ENCODE measurements around the gene CHST9. TPM values are rescaled to one million over a fixed set of nuclear protein-coding genes. Genes with fewer than 3 reads are reported as not detected.

The CHST9 gene
- total RNA-seq, 1 donor from 2014 or later, result 2.4 TPM

GRCh38 chr18:26908906-26909305 lies 276.2 kb downstream of the CHST9 start:
- TF ChIP-seq, protein P1, sequence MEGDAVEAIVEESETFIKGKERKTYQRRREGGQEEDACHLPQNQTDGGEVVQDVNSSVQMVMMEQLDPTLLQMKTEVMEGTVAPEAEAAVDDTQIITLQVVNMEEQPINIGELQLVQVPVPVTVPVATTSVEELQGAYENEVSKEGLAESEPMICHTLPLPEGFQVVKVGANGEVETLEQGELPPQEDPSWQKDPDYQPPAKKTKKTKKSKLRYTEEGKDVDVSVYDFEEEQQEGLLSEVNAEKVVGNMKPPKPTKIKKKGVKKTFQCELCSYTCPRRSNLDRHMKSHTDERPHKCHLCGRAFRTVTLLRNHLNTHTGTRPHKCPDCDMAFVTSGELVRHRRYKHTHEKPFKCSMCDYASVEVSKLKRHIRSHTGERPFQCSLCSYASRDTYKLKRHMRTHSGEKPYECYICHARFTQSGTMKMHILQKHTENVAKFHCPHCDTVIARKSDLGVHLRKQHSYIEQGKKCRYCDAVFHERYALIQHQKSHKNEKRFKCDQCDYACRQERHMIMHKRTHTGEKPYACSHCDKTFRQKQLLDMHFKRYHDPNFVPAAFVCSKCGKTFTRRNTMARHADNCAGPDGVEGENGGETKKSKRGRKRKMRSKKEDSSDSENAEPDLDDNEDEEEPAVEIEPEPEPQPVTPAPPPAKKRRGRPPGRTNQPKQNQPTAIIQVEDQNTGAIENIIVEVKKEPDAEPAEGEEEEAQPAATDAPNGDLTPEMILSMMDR (IDR thresholded peaks at IDR 0.05; ENCODE audit: unreplicated experiment), result no peak
- DNase-seq (ENCODE audit: low spot score in 2 of 2, unreplicated experiment in 2 of 2), result no peak
- H3K27me3 Mint-ChIP-seq (ENCODE audit: low read depth), result peaks cover 2% of the 10 kb centered on the region
- H3K36me3 Mint-ChIP-seq, result peaks cover 4% of the 10 kb centered on the region
- no peak overlapping the region for H3K4me3 Mint-ChIP-seq
- H3K27ac Mint-ChIP-seq, result no peak overlapping the region
- peaks cover 19% of the 10 kb centered on the region for H3K4me1 Mint-ChIP-seq
- peaks cover 27% of the 10 kb centered on the region for H3K9me3 Mint-ChIP-seq

DNA sequence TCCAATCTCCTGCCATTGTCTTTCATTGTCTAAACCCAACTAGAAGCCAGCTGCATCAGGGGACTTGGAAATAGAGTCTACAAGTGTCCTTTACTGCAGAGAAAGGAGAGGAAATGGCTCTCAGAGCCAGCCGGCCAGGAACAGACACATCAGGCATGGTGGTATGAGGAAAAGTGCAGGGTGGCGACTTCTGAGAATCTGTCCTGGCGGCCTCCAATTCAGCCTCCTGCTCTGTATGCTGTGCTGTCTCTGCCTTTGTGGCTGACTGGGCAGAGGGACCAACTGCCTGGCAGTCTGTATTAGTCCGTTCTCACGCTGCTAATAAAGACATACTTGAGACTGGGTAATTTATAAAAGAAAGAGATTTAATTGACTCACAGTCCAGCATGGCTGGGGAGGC lies 282.8 kb downstream of the CHST9 start:
- H3K27ac Mint-ChIP-seq, result no peak overlapping the region
- H3K9me3 Mint-ChIP-seq, result peaks cover 40% of the 10 kb centered on the region
- no peak overlapping the region for H3K4me3 Mint-ChIP-seq
- DNase-seq (ENCODE audit: low spot score in 2 of 2, unreplicated experiment in 2 of 2), result no peak
- TF ChIP-seq, protein P1 (IDR thresholded peaks at IDR 0.05; ENCODE audit: unreplicated experiment), result no peak
- H3K27me3 Mint-ChIP-seq (ENCODE audit: low read depth), result peaks cover 2% of the 10 kb centered on the region
- no peaks in the 10 kb centered on the region for H3K4me1 Mint-ChIP-seq
- peaks cover 5% of the 10 kb centered on the region for H3K36me3 Mint-ChIP-seq

DNA sequence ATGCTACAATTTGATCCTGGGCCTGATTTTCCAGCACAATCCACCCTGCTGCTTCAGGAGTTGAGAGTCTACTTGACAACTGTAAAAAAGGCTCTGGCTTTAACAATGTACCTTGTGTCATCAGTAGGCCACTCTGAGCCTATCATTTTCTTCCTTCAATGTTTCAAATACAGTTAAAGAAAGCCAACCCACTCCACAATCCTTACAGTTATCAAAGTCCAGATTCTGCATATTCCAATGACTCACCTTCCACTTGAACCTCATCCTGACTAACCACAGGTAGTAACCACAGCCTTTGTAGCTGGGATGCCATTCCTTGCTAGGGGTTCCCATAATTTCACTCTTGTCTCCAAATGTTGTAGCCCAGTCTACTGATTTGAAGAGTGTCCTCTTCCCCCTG lies 284.1 kb downstream of the CHST9 start:
- Mint-ChIP-seq H3K27me3 (ENCODE audit: low read depth) (no peaks in the 10 kb centered on the region), H3K4me1 (no peaks in the 10 kb centered on the region), H3K27ac (no peak overlapping the region), H3K36me3 (peaks cover 5% of the 10 kb centered on the region), H3K4me3 (no peak overlapping the region), H3K9me3 (peaks cover 30% of the 10 kb centered on the region)
- DNase-seq (ENCODE audit: low spot score in 2 of 2, unreplicated experiment in 2 of 2), result no peak
- TF ChIP-seq, protein P1 (IDR thresholded peaks at IDR 0.05; ENCODE audit: unreplicated experiment), result no peak

- Mint-ChIP-seq H3K27ac (no peak overlapping the region), H3K4me1 (no peaks in the 10 kb centered on the region), H3K9me3 (no peaks in the 10 kb centered on the region), H3K4me3 (no peak overlapping the region), H3K36me3 (no peaks in the 10 kb centered on the region), H3K27me3 (ENCODE audit: low read depth) (peaks cover 4% of the 10 kb centered on the region)
- TF ChIP-seq, protein P1 (IDR thresholded peaks at IDR 0.05; ENCODE audit: unreplicated experiment), result no peak
- DNase-seq (ENCODE audit: low spot score in 2 of 2, unreplicated experiment in 2 of 2), result no peak
Measured at GRCh38 chr18:26894426-26894825, 290.7 kb downstream of the CHST9 start.

DNA sequence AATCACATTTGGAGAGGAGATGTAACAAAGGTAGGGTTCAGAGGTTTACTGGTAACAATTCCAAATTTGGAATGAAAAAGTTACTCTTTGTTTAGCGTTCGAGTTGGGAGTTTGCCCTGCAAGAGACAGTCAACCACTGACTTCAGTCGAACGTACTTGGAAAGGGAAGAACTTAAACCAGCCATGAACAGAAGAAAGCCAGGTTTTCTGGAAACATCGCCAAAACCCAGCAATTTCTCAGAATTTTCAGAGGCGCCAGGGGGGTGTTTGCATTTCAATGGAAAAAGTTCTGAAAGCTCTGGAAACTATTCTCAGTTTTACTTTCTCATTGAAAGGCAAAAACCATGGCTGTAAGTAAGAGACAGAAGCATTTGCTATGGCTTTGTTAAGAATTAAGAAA lies 291.1 kb downstream of the CHST9 start:
- no peak for DNase-seq (ENCODE audit: low spot score in 2 of 2, unreplicated experiment in 2 of 2)
- Mint-ChIP-seq H3K4me3 (no peak overlapping the region), H3K4me1 (no peaks in the 10 kb centered on the region), H3K9me3 (no peaks in the 10 kb centered on the region), H3K27ac (no peak overlapping the region), H3K36me3 (no peaks in the 10 kb centered on the region), H3K27me3 (ENCODE audit: low read depth) (peaks cover 4% of the 10 kb centered on the region)
- TF ChIP-seq, protein P1 (IDR thresholded peaks at IDR 0.05; ENCODE audit: unreplicated experiment), result no peak

GRCh38 chr18:26888259-26888658 lies 296.8 kb downstream of the CHST9 start:
- no peaks in the 10 kb centered on the region for H3K4me1 Mint-ChIP-seq
- H3K27ac Mint-ChIP-seq, result no peak overlapping the region
- H3K4me3 Mint-ChIP-seq, result no peak overlapping the region
- no peaks in the 10 kb centered on the region for H3K9me3 Mint-ChIP-seq
- peaks cover 25% of the 10 kb centered on the region for H3K27me3 Mint-ChIP-seq (ENCODE audit: low read depth)
- H3K36me3 Mint-ChIP-seq, result no peaks in the 10 kb centered on the region
- TF ChIP-seq, protein P1 (IDR thresholded peaks at IDR 0.05; ENCODE audit: unreplicated experiment), result no peak
- no peak for DNase-seq (ENCODE audit: low spot score in 2 of 2, unreplicated experiment in 2 of 2)

Measured in mesothelial cell of epicardium (in vitro differentiated cells).